HG02571 (cell line): ENCODE data around the gene SLC35F5.
A peak's percentile ranks its signal among the peaks of the same experiment; 100 is the strongest.
"Not testable (repeated sequence)": the region's sequence is repeated elsewhere in the genome, so short reads cannot be mapped to it uniquely, and the experiment has no call there.

Experiments
- ATAC-seq: cut with Tn5 transposase; IDR thresholded peaks from one replicate; pipeline ENCODE4 v1.9.1; 2021; ENCODE audit warnings: mild to moderate bottlenecking, moderate library complexity; ENCODE audit not compliant: unreplicated experiment

Gene SLC35F5, protein sequence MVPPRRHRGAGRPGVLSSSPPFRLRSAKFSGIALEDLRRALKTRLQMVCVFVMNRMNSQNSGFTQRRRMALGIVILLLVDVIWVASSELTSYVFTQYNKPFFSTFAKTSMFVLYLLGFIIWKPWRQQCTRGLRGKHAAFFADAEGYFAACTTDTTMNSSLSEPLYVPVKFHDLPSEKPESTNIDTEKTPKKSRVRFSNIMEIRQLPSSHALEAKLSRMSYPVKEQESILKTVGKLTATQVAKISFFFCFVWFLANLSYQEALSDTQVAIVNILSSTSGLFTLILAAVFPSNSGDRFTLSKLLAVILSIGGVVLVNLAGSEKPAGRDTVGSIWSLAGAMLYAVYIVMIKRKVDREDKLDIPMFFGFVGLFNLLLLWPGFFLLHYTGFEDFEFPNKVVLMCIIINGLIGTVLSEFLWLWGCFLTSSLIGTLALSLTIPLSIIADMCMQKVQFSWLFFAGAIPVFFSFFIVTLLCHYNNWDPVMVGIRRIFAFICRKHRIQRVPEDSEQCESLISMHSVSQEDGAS

DNA sequence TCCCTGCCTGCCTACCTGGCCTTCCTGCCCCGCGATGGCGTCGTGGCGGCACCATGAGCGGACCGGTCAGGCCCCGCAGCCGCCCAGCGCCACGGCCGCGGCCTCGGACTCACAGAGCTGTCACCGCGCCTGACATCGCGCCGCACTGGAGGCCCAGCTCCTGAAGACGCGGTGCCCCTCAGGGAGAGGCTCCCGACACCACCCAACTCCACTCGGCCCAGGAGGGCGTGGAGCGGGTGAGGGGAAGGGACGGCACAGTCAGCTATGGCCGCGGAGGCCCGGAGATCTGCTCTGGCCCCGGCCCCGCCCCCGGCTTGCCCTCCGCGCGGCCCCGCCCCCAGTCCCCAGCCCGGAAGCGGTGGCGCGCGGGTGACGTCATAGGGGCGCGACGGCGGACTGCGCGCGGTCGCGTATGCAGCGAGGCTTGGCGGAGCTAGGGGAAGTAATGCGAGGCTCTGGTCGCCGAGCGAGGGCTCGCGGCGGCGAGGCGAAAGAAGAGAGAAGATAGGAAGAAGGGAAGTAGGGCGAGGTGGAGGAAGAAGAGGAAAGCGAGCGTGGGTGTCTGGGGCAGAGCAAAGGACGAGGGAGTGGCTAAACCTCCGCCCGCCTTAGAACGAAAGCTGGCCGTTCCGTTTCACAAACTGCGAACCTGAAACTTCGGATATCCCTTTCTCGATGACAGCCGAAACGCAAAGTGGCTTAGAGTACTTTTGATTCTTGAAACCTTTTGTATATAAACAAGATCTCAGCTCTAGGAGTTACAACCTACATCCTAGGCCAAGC lies at the start of gene SLC35F5:
TSS of gene SLC35F5 (minus strand) at position 288 of the 783 bp plus-strand sequence. CDS start at position 55, 233 bp downstream.
- ATAC-seq = peak; percentile 90

- no peak for ATAC-seq
Measured at GRCh38 chr2:113799375-113799774, 42.9 kb upstream of the SLC35F5 start.

DNA sequence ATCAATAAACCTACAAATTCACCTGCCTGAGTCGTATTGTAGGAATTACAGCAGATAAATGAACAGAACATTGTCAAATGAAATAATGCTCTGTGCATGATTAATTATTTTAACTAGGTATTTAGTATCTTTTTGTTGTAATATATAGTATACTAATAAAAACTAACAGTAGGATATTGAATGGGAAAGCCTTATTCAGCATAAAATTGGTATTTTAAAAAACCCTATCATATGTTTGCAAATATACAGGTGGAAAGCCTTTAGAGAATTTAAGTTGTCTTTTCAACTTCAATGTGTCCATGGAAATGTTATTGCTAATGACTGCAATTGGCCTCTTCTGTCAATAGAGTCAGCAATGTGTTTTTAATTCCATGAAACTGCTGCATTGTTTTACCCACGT lies 40.8 kb upstream of the SLC35F5 start:
- ATAC-seq = no peak

DNA sequence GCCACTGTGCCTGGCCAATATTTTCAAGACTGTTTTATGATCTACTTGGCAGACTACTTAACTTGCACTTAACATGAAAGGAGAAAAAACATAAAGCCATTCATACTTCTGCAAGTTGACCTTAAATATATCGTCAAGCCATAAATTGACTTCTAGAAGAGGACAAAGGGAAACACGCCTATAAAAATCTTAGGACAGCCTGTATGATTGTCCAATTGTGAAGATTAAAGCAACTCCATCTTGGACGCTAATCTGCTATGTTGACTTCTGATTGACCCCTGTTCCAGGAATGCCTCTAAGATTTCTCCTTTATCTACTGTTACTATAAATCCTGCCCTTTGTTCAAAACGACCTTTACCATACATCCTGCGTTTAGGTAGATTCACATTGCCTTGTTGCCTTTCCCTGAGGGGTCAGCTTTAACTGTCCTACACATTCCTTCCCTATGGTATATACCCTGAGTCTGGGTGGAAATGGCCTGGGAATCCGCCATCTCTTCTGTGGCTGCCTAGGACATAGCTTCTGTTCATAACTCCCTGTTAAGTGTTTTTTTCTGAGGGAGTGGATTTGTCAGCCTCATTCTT lies 40.2 kb upstream of the SLC35F5 start:
- no peak for ATAC-seq

- ATAC-seq = no peak
Measured at GRCh38 chr2:113795405-113795920, 39.0 kb upstream of the SLC35F5 start.

DNA sequence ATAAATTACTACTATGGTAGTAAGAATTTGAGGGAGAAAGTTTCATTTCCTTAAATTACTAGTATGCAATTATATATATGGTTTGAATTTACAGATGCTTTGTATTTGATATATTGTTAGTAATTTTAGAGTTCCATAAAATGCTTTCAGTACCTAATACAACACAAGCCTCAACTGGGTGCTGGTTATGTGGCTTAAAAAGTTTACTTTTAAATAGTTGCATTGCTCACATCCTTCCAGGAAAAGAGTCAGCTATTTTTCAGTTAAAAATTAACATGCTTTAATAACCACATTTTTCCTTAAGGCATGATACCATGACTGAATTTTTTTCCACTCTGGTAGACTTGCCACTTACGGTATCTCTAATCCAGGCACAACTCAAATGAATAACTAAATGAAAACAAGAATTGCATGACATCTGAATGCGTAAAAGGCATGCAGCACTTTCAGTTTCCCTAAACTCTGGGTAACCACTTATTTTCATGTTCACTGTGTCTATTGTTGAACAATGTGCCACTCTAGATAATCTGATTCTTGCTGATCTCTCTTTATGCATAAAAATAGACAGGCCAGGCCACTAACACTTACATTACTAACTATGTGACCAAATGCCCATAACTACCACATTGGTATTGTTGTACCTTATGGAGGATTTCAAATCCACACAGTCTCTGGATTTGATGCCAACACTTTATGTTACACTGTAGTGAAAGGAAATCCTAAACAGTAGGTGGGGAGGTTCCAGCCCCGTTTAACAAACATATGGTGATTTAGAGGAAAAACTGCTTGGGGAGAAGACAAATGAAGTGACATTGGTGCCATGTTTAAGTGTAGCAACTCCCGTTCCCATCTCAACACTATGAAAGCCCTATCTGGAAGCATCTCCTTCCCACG lies 35.5 kb upstream of the SLC35F5 start:
- peak; percentile 94 for ATAC-seq

DNA sequence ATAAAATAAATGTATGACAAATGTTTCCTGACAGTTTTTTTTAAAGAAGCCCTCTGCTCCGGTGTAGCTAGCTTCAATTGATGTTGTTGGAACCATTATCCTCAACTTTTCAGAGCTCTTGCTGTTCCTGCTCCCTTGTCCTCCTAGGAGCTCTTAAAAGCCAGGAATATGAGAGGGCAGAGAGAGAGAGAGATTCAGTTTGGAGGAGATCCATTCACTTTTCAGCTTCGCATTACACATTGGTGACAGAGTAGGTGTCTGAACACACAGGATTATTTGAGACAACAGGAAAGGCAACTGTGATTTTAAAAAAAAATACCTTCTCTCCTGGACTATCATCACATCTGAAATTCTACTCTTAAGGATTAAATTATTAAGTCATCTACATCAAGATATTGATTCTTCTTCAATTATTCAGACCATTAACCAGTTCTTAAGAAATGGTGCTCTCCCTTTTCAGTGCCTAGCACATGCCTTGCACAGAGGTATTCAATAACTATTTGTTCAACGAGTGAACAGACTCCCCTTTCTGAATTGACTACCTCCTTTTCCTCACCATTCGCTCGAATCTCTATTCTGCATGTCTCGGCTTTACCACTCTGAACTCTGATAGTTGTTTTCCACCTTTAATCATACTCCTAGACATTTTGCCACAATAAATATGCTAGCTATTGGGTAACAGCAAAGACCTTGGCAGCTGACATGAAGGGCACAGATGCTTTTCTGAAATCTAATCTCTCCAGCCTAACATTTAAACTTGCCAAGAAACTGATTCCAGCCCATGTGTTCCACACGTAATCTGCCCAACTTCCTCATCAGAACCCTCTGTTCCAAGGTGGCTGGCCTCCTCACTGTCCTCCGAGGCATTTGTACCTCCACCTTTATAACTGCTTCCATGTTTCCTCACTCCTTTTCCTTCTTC lies 28.6 kb upstream of the SLC35F5 start:
- ATAC-seq = no peak

DNA sequence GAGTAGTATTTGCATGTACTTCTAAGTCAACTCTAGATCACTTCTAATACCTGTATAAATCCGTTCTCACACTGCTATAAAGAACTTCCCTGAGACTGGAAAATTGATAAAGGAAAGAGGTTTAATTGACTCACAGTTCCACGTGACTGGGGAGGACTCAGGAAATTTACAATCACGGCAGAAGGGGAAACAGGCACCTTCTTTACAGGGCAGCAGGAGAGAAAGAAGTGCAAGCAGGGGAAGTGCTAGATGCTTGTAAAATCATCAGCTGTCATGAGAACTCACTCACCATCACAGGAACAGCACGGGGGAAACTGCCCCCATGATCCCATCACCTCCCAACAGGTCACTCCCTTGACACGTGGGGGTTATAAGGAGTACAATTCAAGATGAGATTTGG lies 24.0 kb upstream of the SLC35F5 start:
- ATAC-seq = no peak

- ATAC-seq = no peak
Measured at GRCh38 chr2:113777371-113777770, 20.9 kb upstream of the SLC35F5 start.

DNA sequence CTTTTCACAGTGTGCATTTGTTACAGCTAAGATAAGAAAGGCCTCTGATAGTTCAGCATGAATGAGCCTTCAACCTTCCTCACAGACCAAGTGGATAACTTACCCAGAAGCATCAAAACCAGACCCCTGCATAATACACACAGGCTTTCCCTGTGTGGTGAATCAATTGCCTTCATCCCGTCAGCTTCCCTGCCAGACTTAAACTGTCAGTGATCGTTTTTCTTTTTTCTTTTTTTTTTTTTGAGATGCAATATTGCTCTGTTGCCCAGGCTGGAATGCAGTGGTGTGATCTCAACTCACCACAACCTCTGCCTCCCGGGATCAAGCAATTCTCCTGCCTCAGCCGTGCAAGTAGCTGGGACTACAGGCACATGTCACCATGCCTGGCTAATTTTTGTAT lies 20.5 kb upstream of the SLC35F5 start:
- no peak for ATAC-seq

GRCh38 chr2:113774616-113775015 lies 18.2 kb upstream of the SLC35F5 start:
- not testable (repeated sequence) for ATAC-seq

DNA sequence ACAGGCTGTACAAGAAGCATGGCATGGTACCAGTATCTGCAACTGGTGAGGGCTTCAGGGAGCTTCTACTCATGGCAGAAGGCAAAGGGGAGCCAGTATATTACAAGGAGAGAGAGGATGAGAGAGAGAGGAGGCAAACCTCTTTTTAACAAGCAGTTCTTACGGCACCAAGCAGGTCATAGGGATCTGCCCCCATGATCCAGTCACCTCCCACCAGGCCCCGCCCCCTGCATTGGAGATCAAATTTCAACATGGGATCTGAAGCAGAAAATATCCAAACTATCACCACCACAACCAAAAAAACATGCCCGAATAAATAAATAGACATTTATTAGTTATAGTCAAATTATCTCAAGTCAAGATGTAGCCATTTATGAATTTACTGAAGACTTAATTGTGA lies 14.5 kb upstream of the SLC35F5 start:
- no peak for ATAC-seq

- no peak for ATAC-seq
Measured at GRCh38 chr2:113769555-113769954, 13.1 kb upstream of the SLC35F5 start.

- no peak for ATAC-seq
Measured at GRCh38 chr2:113768770-113769169, 12.3 kb upstream of the SLC35F5 start.

GRCh38 chr2:113767811-113768460 lies 11.5 kb upstream of the SLC35F5 start:
- ATAC-seq = no peak

DNA sequence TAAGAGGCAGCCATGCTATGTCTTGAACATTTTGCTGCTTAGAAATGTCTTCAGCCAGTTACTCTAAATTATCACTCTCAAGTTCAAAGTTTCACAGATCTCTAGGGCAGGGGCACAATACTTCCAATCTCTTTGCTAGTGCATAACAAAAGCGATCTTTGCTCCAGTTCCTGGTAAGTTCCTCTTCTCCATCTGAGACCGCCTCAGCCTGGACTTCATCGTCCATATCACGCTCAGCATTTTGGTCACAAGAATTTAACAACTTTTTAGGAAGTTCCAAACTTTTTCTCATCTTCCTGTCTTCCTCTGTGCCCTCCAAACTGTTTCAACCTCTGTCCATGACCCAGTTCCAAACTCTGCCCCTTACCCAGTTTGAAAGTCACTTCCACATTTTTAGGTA lies 8.8 kb upstream of the SLC35F5 start:
- ATAC-seq = no peak

DNA sequence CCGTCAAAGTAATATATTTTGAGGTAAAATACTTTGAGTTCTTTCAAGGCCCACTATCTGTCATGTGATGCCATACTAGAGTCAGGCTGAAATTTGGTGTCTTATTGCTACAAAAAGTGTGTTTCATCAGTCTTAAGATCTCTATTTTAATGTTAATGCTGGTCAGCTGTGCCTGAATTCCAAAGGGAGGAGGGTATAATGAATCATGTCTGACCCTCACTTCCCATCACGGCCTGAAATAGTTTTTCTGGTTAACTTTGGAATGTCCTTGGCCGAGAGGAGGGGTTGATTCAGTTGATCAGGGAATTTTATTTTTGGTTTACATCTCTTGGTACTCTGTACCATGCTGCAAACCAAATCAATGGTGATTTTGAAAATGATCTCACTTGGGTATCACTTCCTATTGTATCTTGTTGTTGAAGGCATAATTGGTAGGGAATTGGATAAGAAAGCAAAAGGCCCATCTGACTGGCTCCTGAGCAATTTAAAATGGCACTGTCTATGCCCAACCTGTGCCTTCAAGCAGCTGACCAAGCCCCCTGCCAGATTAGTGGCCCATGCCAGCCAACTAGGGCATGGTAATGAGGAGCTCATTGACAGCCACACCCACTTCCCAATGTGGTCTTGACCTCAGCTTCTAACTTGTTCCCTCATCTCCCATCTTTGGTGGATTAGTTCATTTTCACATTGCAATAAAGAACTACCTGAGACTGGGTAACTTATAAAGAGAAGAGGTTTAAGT lies 6.1 kb upstream of the SLC35F5 start:
- no peak for ATAC-seq

DNA sequence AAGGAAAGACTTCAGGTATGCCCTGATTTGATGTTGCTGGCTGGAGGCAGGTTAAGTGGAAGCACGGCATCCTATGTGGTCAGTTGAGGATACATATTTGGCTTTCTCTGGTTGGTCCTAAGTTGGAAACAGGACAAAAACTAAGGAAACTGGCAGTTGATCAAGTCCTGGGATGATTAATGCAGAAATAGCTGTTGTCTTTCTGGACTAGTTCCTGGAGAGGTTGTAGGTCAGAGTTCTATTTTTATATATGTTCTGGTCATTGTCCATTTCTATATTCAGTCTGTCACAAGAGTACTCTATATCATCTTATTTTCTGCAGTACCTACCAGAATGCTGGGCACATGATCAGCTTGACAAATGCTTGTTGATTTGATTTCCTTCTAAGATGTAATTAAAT lies 4.0 kb upstream of the SLC35F5 start:
- no peak for ATAC-seq
